GM23338 (cell line): Measurements from ENCODE around the gene SLC19A2. TPM values are rescaled to one million over a fixed set of nuclear protein-coding genes. Genes with fewer than 3 reads are reported as not detected.

Experiments used
- ATAC-seq: fragments of 200-7000 bp; cut with Tn5 transposase; 3 replicates; pipeline ENCODE4 v1.9.1; 2020
- DNase-seq: peaks from one replicate; pipeline ENCODE4 v3.0.0-alpha.2; 2015; ENCODE audit warnings: low spot score
- H2AFZ ChIP-seq: fragments of 200-600 bp; sonication (generic); 2 replicates; pipeline ENCODE4 v1.8.0; 2016; ENCODE audit warnings: antibody characterized with exemption, mild to moderate bottlenecking, moderate library complexity
- H3F3A ChIP-seq: fragments of 200-600 bp; sonication (generic); replicated peaks from 2 replicates; pipeline ENCODE4 v1.8.0; 2017; ENCODE audit warnings: antibody characterized with exemption, mixed run types, low read depth
- H3K27ac ChIP-seq: fragments of 200-600 bp; sonication (generic); 2 replicates; pipeline ENCODE4 v1.6.1; 2016; ENCODE audit warnings: low read depth
- H3K27me3 ChIP-seq: fragments of 200-600 bp; sonication (generic); 2 replicates; pipeline ENCODE4 v1.8.0; 2016; ENCODE audit warnings: mild to moderate bottlenecking, mixed run types, moderate library complexity; ENCODE audit not compliant: insufficient read depth
- H3K36me3 ChIP-seq: fragments of 200-600 bp; sonication (generic); 2 replicates; pipeline ENCODE4 v1.8.0; 2016; ENCODE audit warnings: mild to moderate bottlenecking; ENCODE audit not compliant: insufficient read depth
- H3K4me1 ChIP-seq: fragments of 200-600 bp; sonication (generic); 2 replicates; pipeline ENCODE4 v1.8.0; 2016; ENCODE audit warnings: mild to moderate bottlenecking, moderate library complexity; ENCODE audit not compliant: insufficient read depth
- H3K4me2 ChIP-seq: fragments of 200-600 bp; sonication (generic); 2 replicates; pipeline ENCODE4 v1.7.1; 2017; ENCODE audit warnings: mixed run types
- H3K4me3 ChIP-seq: fragments of 200-600 bp; sonication (generic); 2 replicates; pipeline ENCODE4 v1.6.1; 2016; ENCODE audit warnings: mixed run types
- H3K79me2 ChIP-seq: fragments of 200-600 bp; sonication (generic); replicated peaks from 2 replicates; pipeline ENCODE4 v1.8.0; 2017; ENCODE audit warnings: mild to moderate bottlenecking; ENCODE audit not compliant: insufficient read depth
- H3K9me2 ChIP-seq: fragments of 200-600 bp; sonication (generic); 2 replicates; pipeline ENCODE4 v1.8.0; 2017; ENCODE audit not compliant: insufficient read depth
- H4K20me1 ChIP-seq: fragments of 200-600 bp; sonication (generic); replicated peaks from 2 replicates; pipeline ENCODE4 v1.8.0; 2017; ENCODE audit warnings: mild to moderate bottlenecking; ENCODE audit not compliant: insufficient read depth
- H3K27ac Mint-ChIP-seq: 2 replicates; pipeline ENCODE4 v1.8.0; 2020; ENCODE audit warnings: inconsistent platforms, mild to moderate bottlenecking, moderate library complexity, mixed read lengths
- H3K27me3 Mint-ChIP-seq: 3 replicates; pipeline ENCODE4 v1.8.0; 2022; ENCODE audit warnings: low read depth, mild to moderate bottlenecking, moderate library complexity, mixed read lengths, inconsistent platforms; ENCODE audit not compliant: insufficient read depth, poor library complexity
- H3K36me3 Mint-ChIP-seq: 3 replicates; pipeline ENCODE4 v1.8.0; 2021; ENCODE audit warnings: low read depth, mild to moderate bottlenecking, inconsistent platforms, moderate library complexity, mixed read lengths
- H3K4me1 Mint-ChIP-seq: 3 replicates; pipeline ENCODE4 v1.8.0; 2020; ENCODE audit warnings: mild to moderate bottlenecking, inconsistent platforms, mixed read lengths
- H3K4me3 Mint-ChIP-seq: 3 replicates; pipeline ENCODE4 v1.8.0; 2021; ENCODE audit warnings: moderate library complexity, mild to moderate bottlenecking, inconsistent platforms, mixed read lengths
- H3K9me3 Mint-ChIP-seq: 3 replicates; pipeline ENCODE4 v1.8.0; 2020; ENCODE audit warnings: moderate library complexity, mild to moderate bottlenecking, inconsistent platforms, mixed read lengths
- CREB1 ChIP-seq: fragments of 250-450 bp; sonication (Bioruptor Pico); IDR thresholded peaks from 2 replicates; pipeline ENCODE4 v1.5.0; 2020; ENCODE audit warnings: low read depth, mild to moderate bottlenecking, moderate library complexity
- CTCF ChIP-seq, 2 experiments: fragments of 200-600 bp in 1 of 2; sonication (generic) in 1 of 2; conservative IDR thresholded peaks; 2 replicates each; pipeline versions ENCODE4 v1.5.1 to v1.6.1; 2016 to 2017; ENCODE audit warnings: antibody characterized with exemption in 2 of 2, low read depth in 2 of 2, mild to moderate bottlenecking in 2 of 2, moderate library complexity in 1 of 2
- ETS1 ChIP-seq: IDR thresholded peaks from 2 replicates; pipeline ENCODE4 v1.6.1; 2016; ENCODE audit warnings: antibody characterized with exemption
- EZH2 ChIP-seq: fragments of 200-600 bp; sonication (generic); IDR thresholded peaks from one replicate; pipeline ENCODE4 v1.8.0; 2017; ENCODE audit warnings: antibody characterized with exemption, mild to moderate bottlenecking, low read depth; ENCODE audit not compliant: unreplicated experiment
- EZH2phosphoT487 ChIP-seq: fragments of 200-600 bp; sonication (generic); IDR thresholded peaks from one replicate; pipeline ENCODE4 v1.8.1; 2018; ENCODE audit warnings: antibody characterized with exemption; ENCODE audit not compliant: unreplicated experiment
- JUNB ChIP-seq: IDR thresholded peaks from one replicate; pipeline ENCODE4 v1.6.1; 2016; ENCODE audit warnings: antibody characterized with exemption; ENCODE audit not compliant: unreplicated experiment
- NANOG ChIP-seq: IDR thresholded peaks from 2 replicates; pipeline ENCODE4 v1.6.1; 2016; ENCODE audit warnings: antibody characterized with exemption, borderline replicate concordance
- POLR2AphosphoS5 ChIP-seq: IDR thresholded peaks from 2 replicates; pipeline ENCODE4 v1.6.1; 2016; ENCODE audit warnings: antibody characterized with exemption, low read depth
- REST ChIP-seq: IDR thresholded peaks from one replicate; pipeline ENCODE4 v1.6.1; 2018; ENCODE audit warnings: antibody characterized with exemption; ENCODE audit not compliant: unreplicated experiment
- STAT1 ChIP-seq: IDR thresholded peaks from one replicate; pipeline ENCODE4 v1.6.1; 2016; ENCODE audit warnings: antibody characterized with exemption; ENCODE audit not compliant: unreplicated experiment
- ZNF114 ChIP-seq: fragments of 250-450 bp; sonication (Bioruptor Pico); IDR thresholded peaks from 2 replicates; pipeline ENCODE4 v1.5.0; 2020; ENCODE audit warnings: mild to moderate bottlenecking, moderate library complexity
- ZNF331 ChIP-seq: fragments of 250-450 bp; sonication (Bioruptor Pico); IDR thresholded peaks from 2 replicates; pipeline ENCODE4 v1.5.0; 2020; ENCODE audit warnings: low read depth, mild to moderate bottlenecking, moderate library complexity
- polyA plus RNA-seq: library from polyadenylated mRNA; unstranded; fragments of >200 nt; fragmentation: Nextera tagmentation; extraction: Ambion mirVana; gene quantifications from 2 replicates; pipeline ENCODE4 v1.2.1, GENCODE V29; 2016
- total RNA-seq: library from RNA; depleted of rRNA; stranded (reverse); fragments of >200 nt; shearing (Covaris generic); gene quantifications from 2 replicates; pipeline ENCODE4 v1.2.3, GENCODE V29; 2014

Gene SLC19A2
- total and polyA plus RNA-seq, 2 experiments from 2014 or later, result 11.1 to 39.1 TPM

GRCh38 chr1:169497317-169497716 lies 11.6 kb upstream of the SLC19A2 start (continued):
- TF ChIP-seq ETS1 (no peak), JUNB (no peak), CREB1 (CRISPR knock-in tag) (no peak), EZH2 (no peak), CTCF (conservative IDR thresholded peaks at IDR 0.05; ENCODE audit: low read depth in 2 of 2) (no peak), STAT1 (no peak), NANOG (no peak), POLR2AphosphoS5 (no peak), ZNF114 (CRISPR knock-in tag) (no peak), ZNF331 (CRISPR knock-in tag) (no peak), REST (no peak)

GRCh38 chr1:169495916-169496315 lies 10.2 kb upstream of the SLC19A2 start:
- ATAC-seq (no peak), DNase-seq (no peak)
- Histone ChIP-seq H2AFZ (no peak overlapping the region), H3K9me2 (no peaks in the 10 kb centered on the region), H4K20me1 (no peaks in the 10 kb centered on the region), H3K27me3 (no peaks in the 10 kb centered on the region), H3F3A (no peaks in the 10 kb centered on the region), H3K79me2 (no peaks in the 10 kb centered on the region), H3K4me1 (no peaks in the 10 kb centered on the region), H3K27ac (no peak overlapping the region), H3K36me3 (no peaks in the 10 kb centered on the region), H3K4me2 (no peak overlapping the region), H3K4me3 (no peak overlapping the region)
- no peak overlapping the region for H3K4me3 Mint-ChIP-seq
- H3K27me3 Mint-ChIP-seq, result no peaks in the 10 kb centered on the region
- no peak overlapping the region for H3K27ac Mint-ChIP-seq
- H3K4me1 Mint-ChIP-seq, result no peaks in the 10 kb centered on the region
- no peaks in the 10 kb centered on the region for H3K9me3 Mint-ChIP-seq
- no peaks in the 10 kb centered on the region for H3K36me3 Mint-ChIP-seq
- no peak for TF ChIP-seq JUNB
- no peak for TF ChIP-seq NANOG
- no peak for TF ChIP-seq ZNF114 (CRISPR knock-in tag)
- no peak for TF ChIP-seq POLR2AphosphoS5
- TF ChIP-seq EZH2, result no peak
- TF ChIP-seq REST, result no peak
- TF ChIP-seq EZH2phosphoT487, result no peak
- TF ChIP-seq STAT1, result no peak
